Activated T-cell treated with anti-CD3 and anti-CD28 coated beads, Interleukin-2, amount 50 U/mL, for 1 hour (primary cell): ENCODE measurements around the gene ATXN10.

Source experiments
- DNase-seq: peaks from one replicate; pipeline ENCODE4 v3.0.0-alpha.2; 2020

The ATXN10 gene

DNA sequence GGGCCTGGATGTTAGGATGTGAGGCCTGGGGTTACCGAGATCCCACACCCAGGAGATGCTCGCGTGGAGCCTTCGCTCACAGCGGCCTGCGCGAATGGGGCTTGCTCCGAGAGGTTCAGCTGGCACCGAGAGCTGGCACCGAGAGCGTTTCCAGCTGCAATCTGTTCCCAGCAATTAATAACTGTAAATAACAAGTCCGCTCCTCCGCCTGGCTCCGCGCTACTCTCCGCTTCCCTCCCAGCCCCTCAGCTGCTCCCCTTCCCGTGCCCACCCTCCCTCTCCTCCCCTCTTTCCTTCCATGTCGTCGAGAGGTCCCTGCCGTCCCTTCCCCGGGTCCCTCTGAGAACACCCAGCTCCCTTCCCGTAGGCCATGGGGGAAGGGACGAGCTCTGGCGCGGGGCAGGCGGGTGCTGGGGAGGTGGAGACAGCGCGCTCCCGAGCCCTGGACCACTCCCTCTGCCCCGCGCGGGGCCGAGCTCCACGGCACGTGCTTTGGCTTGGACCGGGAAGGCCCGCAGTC lies 194.6 kb downstream of the ATXN10 start:
- DNase-seq: no peak

GRCh38 chr22:45866646-45867117 lies 195.0 kb downstream of the ATXN10 start:
- no peak for DNase-seq

- DNase-seq: no peak
Measured at GRCh38 chr22:45867118-45867905, 195.7 kb downstream of the ATXN10 start.

DNA sequence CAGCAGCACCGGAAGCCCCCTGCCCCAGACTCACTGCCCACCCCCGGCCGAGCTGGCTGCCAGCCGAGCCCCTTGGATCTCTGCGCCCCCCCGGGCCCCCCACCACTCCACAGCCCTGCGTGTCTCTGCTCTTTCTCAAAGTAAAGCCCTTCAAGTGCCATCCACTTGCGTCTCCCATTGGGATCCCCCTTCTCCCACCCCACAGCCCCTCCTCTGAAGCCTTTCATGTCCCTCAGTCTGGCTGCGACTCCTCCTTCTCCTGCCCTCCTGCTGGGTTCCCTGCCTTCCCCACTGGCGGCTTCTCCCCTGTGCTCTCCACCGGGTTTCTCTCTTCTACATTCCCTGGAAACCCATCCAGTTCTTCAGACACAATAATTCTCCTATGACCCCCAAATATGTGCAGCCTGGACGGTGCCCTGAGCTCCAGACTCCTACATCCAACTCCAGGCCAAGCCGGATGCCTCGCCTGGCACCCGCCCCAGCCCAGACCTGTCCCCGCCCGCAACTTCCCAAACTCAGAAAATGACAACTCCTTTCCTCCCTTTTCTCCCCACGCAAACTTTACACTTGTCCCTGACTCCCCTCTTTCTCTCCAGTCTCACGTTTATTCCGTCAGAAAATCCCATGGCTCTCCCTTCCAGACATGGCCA lies 196.4 kb downstream of the ATXN10 start:
- no peak for DNase-seq

DNA sequence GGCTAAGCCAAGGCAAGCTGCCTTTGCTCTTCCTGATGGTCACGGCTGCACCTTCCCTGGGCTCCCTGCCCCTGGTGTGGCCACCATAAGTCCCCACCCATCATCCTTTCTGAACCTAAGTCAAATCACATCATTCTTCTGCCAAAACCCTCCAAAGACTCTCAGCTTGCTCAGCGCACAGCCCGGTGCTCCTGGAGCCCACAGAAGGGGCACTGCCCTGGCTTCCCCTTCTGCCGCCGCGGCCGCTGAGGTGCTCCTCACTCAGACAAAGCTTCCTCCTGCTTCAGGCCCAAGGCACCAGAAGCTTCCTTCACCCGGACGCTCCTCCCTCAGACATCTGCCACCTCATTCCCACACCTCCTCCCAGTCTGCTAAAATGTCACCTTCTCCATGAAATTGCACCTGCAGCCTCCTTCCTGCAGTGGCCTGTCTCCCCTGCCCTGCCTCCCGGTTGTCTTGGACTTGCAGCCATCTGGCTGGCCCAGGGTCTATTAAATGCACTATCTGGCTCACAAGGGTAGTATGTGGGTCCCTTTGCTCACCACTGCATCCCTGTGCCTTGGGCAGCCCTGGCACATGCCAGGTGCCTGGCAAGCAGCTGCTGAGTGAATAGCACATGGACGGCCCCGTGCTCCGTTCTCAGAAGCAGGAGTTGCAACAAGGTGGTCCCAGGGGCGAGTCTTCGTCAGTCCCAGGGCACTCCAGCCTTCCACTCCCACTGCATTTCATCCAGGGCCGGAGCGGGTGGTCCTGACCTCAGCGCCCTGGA lies 197.1 kb downstream of the ATXN10 start:
- DNase-seq: no peak

- no peak for DNase-seq
Measured at GRCh38 chr22:45869340-45869847, 197.8 kb downstream of the ATXN10 start.

DNA sequence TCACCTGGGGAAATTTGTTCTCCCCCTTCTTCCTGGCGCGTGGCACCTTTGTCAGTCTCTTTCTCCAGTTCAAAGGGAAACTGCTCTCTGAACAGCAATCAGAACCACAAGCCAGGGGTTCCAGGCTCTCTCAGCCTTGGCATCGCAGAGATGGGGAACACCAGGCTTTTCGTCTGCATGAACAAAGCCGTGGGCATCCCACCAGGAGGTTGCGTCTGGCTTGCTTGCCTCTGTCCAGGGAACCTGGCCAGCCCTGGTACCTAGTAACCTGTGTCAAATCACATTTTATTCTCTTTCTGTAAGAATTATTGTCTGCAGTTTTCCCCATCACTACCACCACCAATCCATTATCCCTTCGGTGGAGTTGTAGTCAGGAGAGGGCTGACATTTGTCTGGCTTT lies 198.4 kb downstream of the ATXN10 start:
- no peak for DNase-seq

DNA sequence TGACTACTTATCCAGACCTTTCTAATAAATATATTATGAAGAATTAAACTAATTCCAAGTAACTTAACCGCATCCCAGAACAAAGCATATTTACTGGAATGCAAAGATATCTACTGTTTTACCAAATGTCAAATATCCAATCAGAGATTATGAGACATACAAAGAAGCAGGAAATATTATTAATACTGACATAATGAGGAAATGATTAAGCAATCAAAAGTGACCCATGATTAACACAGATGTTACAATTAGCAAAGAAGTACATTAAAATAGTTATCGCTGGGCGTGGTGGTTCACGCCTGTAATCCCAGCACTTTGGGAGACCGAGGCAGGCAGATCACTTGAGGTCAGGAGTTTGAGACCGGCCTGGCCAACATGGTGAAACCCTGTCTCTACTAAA lies 200.1 kb downstream of the ATXN10 start:
- no peak for DNase-seq

- no peak for DNase-seq
Measured at GRCh38 chr22:45872659-45873263, 201.1 kb downstream of the ATXN10 start.

GRCh38 chr22:45876136-45877035 lies 204.8 kb downstream of the ATXN10 start:
- DNase-seq: no peak

GRCh38 chr22:45877036-45877380 lies 205.4 kb downstream of the ATXN10 start:
- DNase-seq: no peak

DNA sequence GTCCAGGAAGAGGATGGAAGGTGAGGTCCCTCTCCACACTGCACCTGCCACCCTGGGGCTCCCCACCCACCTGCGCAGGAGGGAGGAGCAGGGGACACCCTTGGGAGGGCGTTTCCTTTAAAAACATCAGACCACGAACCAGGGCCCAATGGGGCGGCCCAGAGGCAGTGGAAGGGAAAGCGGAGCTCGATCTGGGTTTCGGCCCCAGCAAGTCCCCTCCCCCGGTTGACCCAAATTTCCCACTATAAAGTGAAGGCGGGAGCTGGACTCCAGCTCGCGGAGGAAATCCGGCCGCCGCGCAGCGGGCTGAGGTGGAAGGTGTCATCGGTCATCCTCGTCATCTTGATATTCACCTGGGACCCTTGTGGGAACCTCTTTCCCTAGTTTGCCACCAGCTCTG lies 206.0 kb downstream of the ATXN10 start:
- no peak for DNase-seq

- DNase-seq: no peak
Measured at GRCh38 chr22:45878051-45878781, 206.6 kb downstream of the ATXN10 start.

DNA sequence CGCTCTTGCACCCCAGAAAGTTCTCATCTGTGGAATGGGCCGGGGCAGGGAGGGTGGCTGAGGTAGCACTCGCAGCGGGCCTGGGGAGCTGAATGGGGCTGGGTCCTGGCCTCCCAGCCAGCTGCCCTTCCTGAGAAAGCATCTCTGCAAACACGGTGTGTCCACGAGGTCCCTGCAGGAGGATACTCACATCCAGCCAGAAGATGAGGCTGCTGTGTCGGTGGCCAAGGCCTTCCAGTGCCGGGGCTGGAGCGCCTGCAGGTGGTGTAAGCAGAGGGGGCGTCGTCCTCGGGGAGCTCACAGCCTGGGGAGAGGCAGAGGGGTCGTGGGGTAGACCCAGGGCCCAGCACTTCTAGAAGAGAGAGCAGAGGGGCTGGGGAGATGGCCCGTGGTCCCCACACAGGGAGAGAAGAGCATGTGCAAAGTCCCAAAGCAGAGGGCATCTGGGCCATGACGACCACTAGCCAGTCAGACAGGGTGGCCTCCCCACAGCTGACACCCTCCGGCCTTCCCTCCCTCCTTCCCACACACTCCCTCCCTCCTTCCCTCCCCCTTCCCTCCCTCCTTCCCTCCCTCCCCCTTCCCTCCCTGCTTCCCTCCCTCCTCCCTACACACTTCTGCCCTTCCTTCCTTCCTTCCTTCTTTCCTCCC lies 207.4 kb downstream of the ATXN10 start:
- peak; percentile 12 for DNase-seq

DNA sequence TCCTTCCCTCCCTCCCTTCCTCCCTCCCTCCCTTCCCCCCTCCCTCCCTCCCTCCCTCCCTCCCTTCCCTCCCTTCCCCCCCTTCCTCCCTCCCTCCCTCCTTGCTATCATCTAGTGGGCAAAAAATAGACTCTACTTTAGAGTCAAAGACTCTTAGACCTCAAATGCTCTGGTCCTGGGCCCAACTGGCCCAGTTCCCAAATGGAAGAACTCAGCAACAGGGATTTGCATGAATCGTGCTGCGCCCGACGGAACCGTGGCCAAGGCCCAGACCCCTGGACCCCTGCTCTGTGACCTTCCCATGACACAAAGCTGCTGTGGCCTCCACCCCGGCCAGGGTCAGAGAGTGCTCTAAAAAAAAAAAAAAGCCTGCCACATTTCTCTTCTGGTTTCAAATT lies 207.9 kb downstream of the ATXN10 start:
- DNase-seq: no peak

DNA sequence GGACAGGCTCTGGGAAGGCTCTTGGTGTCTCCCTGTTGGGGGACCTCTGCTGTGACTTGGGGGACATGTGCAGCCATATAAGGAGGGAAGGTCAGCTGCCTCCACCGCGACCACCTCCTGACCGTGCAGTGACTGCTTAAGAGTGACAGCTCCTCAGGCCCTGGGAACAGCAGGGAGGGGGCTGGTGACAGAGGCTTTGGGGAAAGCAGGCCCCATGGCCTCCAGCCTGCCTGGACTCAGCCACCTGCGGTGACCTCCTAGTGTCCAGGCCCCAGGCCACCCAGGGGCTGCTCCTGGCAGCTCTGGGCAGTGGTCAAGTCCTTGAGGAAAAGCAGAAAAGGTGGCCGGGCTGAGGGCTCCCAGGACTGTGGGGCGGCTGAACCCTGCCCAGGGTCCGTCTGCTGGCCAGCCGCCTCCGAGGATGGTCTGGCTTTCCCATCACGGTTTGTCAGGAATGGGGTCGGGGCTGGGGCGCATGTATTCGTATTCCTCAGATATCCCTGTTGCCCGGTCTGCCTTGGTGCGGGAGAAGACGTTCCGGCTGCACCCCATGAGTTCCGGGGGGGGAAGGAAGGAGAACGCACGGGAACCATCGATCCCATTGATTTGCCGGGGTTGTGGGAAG lies 208.6 kb downstream of the ATXN10 start:
- DNase-seq: no peak

DNA sequence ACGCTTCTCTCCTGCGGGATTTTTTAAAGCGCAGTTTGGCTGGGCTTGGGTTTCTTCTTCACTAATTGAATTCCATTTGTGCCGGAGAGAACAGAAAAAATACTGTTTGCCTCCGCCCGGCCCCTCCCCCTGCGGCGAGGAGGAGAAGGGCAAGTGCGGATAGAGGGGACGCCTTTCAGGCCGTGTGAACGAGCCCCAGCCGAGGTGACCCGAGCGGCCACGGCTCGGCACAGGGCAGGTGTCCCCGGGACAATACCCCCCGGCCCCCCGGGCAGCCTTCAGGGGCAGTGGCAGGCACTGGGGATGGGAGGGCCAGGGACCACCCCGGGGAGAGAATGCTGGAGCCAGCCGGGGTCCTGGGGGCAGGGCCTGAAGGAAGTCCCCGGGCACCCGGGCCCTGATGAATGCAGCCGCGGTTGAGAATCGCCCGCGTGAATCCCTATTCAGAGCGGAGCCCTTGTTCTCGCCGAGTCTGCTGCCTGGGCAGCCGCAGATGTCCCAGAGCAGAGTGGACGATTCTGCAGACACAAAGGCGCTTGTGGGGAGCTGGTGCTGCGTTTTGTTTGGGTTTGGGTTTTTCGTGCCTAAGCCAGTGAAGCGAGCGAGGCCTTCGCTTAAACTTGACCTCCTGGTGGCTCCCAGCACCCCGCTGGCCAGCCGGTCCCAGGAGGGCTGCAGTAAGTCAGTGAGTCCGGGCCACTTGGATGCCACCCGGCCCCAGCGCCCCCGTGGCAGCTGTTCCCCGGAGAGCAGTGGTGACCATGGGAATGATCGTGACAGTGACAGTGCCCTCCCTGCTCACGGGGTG lies 209.3 kb downstream of the ATXN10 start:
- DNase-seq: no peak

- DNase-seq: no peak
Measured at GRCh38 chr22:45881524-45881875, 209.9 kb downstream of the ATXN10 start.
